SK-N-SH (cell line): ENCODE results near the gene TUBA8. TPM values are rescaled to one million over a fixed set of nuclear protein-coding genes. Genes with fewer than 3 reads are reported as not detected.
A peak's percentile ranks its signal among the peaks of the same experiment; 100 is the strongest.

Experiments
- CTCF ChIA-PET: fragments of 300-600, 350-600 bp; formaldehyde crosslinking; extraction: SDS; loops from one replicate; lab custom pipeline; 2021; lab: Yijun Ruan, JAX
- POLR2A ChIA-PET: fragments of 350-600 bp; sonication (Branson Sonifier 250); formaldehyde crosslinking; extraction: SDS; loops from one replicate; lab custom pipeline; 2020; ENCODE audit warnings: antibody characterized with exemption, inconsistent platforms; lab: Yijun Ruan, JAX
- DNase-seq: peaks from one replicate; pipeline ENCODE4 v3.0.0; 2012
- H2AFZ ChIP-seq: fragments of 200-600 bp; sonication (generic); 2 replicates; pipeline ENCODE4 v1.8.1; 2016; ENCODE audit warnings: antibody characterized with exemption, mild to moderate bottlenecking, low read depth
- H3F3A ChIP-seq: fragments of 200-600 bp; sonication (generic); replicated peaks from 2 replicates; pipeline ENCODE3; 2016; ENCODE audit warnings: antibody characterized with exemption, mild to moderate bottlenecking; ENCODE audit not compliant: insufficient read depth
- H3K27ac ChIP-seq, 2 experiments: fragments of 200-500 bp in 1 of 2; fragments of 200-600 bp in 1 of 2; sonication (Bioruptor generic) in 1 of 2; sonication (generic), shearing (Covaris generic) in 1 of 2; 2 replicates each; pipeline versions ENCODE4 v1.5.1 to v1.6.1; 2014 to 2016; ENCODE audit warnings: low read depth in 2 of 2, inconsistent platforms in 1 of 2, low read length in 1 of 2, mild to moderate bottlenecking in 1 of 2, mixed read lengths in 1 of 2
- H3K27me3 ChIP-seq: fragments of 200-600 bp; sonication (generic), shearing (Covaris generic); 2 replicates; pipeline ENCODE4 v1.6.1; 2016; ENCODE audit warnings: mixed run types; ENCODE audit not compliant: insufficient read depth
- H3K36me3 ChIP-seq, 2 experiments: fragments of 200-500 bp in 1 of 2; fragments of 200-600 bp in 1 of 2; sonication (Bioruptor generic) in 1 of 2; sonication (generic) in 1 of 2; replicated peaks in 1 of 2; 2 replicates each; pipeline versions ENCODE3 to v1.5.1; 2014 to 2016; ENCODE audit warnings: low read length in 1 of 2, mild to moderate bottlenecking in 1 of 2; ENCODE audit not compliant: insufficient read depth in 2 of 2, control insufficient read depth in 1 of 2
- H3K4me1 ChIP-seq, 2 experiments: fragments of 200-500 bp in 1 of 2; fragments of 200-600 bp in 1 of 2; sonication (Bioruptor generic) in 1 of 2; sonication (generic), shearing (Covaris generic) in 1 of 2; 2 replicates each; pipeline versions ENCODE4 v1.5.1 to v1.6.1; 2014 to 2016; ENCODE audit warnings: low read depth in 1 of 2, low read length in 1 of 2, mixed run types in 1 of 2; ENCODE audit not compliant: insufficient read depth in 2 of 2, control insufficient read depth in 1 of 2
- H3K4me2 ChIP-seq: fragments of 200-600 bp; sonication (generic), shearing (Covaris generic); 2 replicates; pipeline ENCODE4 v1.6.1; 2017; ENCODE audit warnings: mixed run types
- H3K4me3 ChIP-seq, 2 experiments: fragments of 200-500 bp in 1 of 2; fragments of 200-600 bp in 1 of 2; sonication (Bioruptor generic) in 1 of 2; sonication (generic), shearing (Covaris generic) in 1 of 2; 2 replicates each; pipeline versions ENCODE4 v1.5.1 to v1.8.1; 2014 to 2016; ENCODE audit warnings: low read depth in 2 of 2, inconsistent platforms in 1 of 2, low read length in 1 of 2, mild to moderate bottlenecking in 1 of 2, mixed read lengths in 1 of 2, moderate library complexity in 1 of 2
- H3K79me2 ChIP-seq: fragments of 200-600 bp; sonication (generic); 2 replicates; pipeline ENCODE4 v1.8.1; 2017; ENCODE audit warnings: mild to moderate bottlenecking; ENCODE audit not compliant: insufficient read depth
- H3K9ac ChIP-seq: fragments of 200-600 bp; sonication (generic); 2 replicates; pipeline ENCODE4 v1.6.1; 2017; ENCODE audit warnings: mixed run types
- H3K9me2 ChIP-seq: fragments of 200-600 bp; sonication (generic); 2 replicates; pipeline ENCODE4 v1.6.1; 2017; ENCODE audit warnings: mixed run types
- H3K9me3 ChIP-seq: fragments of 200-600 bp; sonication (generic); 2 replicates; pipeline ENCODE4 v1.6.1; 2017; ENCODE audit warnings: mixed run types, mild to moderate bottlenecking, moderate library complexity
- H4K20me1 ChIP-seq: fragments of 200-600 bp; sonication (generic); 2 replicates; pipeline ENCODE4 v1.6.1; 2017; ENCODE audit warnings: mild to moderate bottlenecking, mixed run types; ENCODE audit not compliant: insufficient read depth
- CHD2 ChIP-seq: fragments of 150-350 bp; IDR thresholded peaks from 2 replicates; pipeline ENCODE4 v1.6.1; 2018; ENCODE audit warnings: low read length; ENCODE audit not compliant: partially characterized antibody
- ELF1 ChIP-seq: IDR thresholded peaks from 2 replicates; pipeline ENCODE4 v1.4.0; 2012
- EP300 ChIP-seq, 2 experiments: IDR thresholded peaks; 2 replicates each; pipeline versions ENCODE4 v1.4.0 to v1.6.1; 2012; ENCODE audit warnings: borderline replicate concordance in 1 of 2, low read depth in 1 of 2, low read length in 1 of 2
- EZH2phosphoT487 ChIP-seq: fragments of 200-600 bp; sonication (generic); IDR thresholded peaks from 2 replicates; pipeline ENCODE4 v1.6.1; 2017; ENCODE audit warnings: low read depth, mixed run types, mild to moderate bottlenecking, antibody characterized with exemption, moderate library complexity, borderline replicate concordance
- FOXM1 ChIP-seq: IDR thresholded peaks from 2 replicates; pipeline ENCODE4 v1.4.0; 2012; ENCODE audit warnings: low read depth, mild to moderate bottlenecking
- GABPA ChIP-seq: IDR thresholded peaks from 2 replicates; pipeline ENCODE4 v1.4.0; 2012; ENCODE audit warnings: low read depth, mild to moderate bottlenecking
- MXI1 ChIP-seq: IDR thresholded peaks from 2 replicates; pipeline ENCODE4 v1.6.1; 2012; ENCODE audit warnings: mild to moderate bottlenecking, low read depth, low read length, improper control_type of control experiment
- NFIC ChIP-seq: IDR thresholded peaks from 2 replicates; pipeline ENCODE4 v1.4.0; 2012; ENCODE audit warnings: borderline replicate concordance
- NRF1 ChIP-seq: IDR thresholded peaks from 2 replicates; pipeline ENCODE4 v1.6.1; 2012; ENCODE audit warnings: low read depth, mild to moderate bottlenecking, low read length
- POLR2AphosphoS5 ChIP-seq: IDR thresholded peaks from 2 replicates; pipeline ENCODE4 v1.6.1; 2012; ENCODE audit warnings: low read depth, low read length
- RAD21 ChIP-seq: IDR thresholded peaks from 2 replicates; pipeline ENCODE4 v1.6.1; 2012; ENCODE audit warnings: mild to moderate bottlenecking, low read length
- RFX5 ChIP-seq: IDR thresholded peaks from 2 replicates; pipeline ENCODE4 v1.6.1; 2012; ENCODE audit warnings: mild to moderate bottlenecking, improper control_type of control experiment, low read length
- RXRA ChIP-seq: IDR thresholded peaks from 2 replicates; pipeline ENCODE4 v1.4.0; 2012; ENCODE audit warnings: low read depth, mild to moderate bottlenecking, borderline replicate concordance
- SMC3 ChIP-seq: IDR thresholded peaks from 2 replicates; pipeline ENCODE4 v1.6.1; 2012; ENCODE audit warnings: low read depth, low read length, improper control_type of control experiment
- TCF12 ChIP-seq: IDR thresholded peaks from 2 replicates; pipeline ENCODE4 v1.4.0; 2012
- TEAD4 ChIP-seq: IDR thresholded peaks from 2 replicates; pipeline ENCODE4 v1.4.0; 2012; ENCODE audit warnings: mild to moderate bottlenecking, borderline replicate concordance; ENCODE audit not compliant: insufficient read depth
- WGBS: methylation state at CpG from one replicate; pipeline ENCODE4 v1.1.6; 2017; ENCODE audit warnings: low lambda C conversion rate; 5-methylcytosine and 5-hydroxymethylcytosine counted together
- polyA plus RNA-seq, 3 experiments: library from polyadenylated mRNA; depleted of rRNA; stranded (reverse); fragments of >200 nt; gene quantifications; 2 replicates each; pipeline ENCODE4 v1.2.3, GENCODE V29; 2012
- TF ChIP-seq, protein P1 (sequence below): IDR thresholded peaks from 2 replicates; pipeline ENCODE4 v1.4.0; 2012; ENCODE audit warnings: low read depth
- TF ChIP-seq, protein P2 (sequence below): fragments of 200-600 bp; sonication (generic); IDR thresholded peaks from 2 replicates; pipeline ENCODE4 v1.6.1; 2017; ENCODE audit warnings: antibody characterized with exemption, mild to moderate bottlenecking, moderate library complexity
- TF ChIP-seq, protein P3 (sequence below): IDR thresholded peaks from 2 replicates; pipeline ENCODE4 v1.4.0; 2012; ENCODE audit warnings: low read depth, borderline replicate concordance
- TF ChIP-seq, protein P4 (sequence below): IDR thresholded peaks from 2 replicates; pipeline ENCODE4 v1.4.0; 2012; ENCODE audit warnings: low read depth, borderline replicate concordance
- TF ChIP-seq, protein P5 (sequence below): fragments of 150-350 bp; IDR thresholded peaks from 2 replicates; pipeline ENCODE4 v1.6.1; 2017; ENCODE audit warnings: antibody characterized with exemption, low read length, low read depth, borderline replicate concordance
- TF ChIP-seq, protein P6 (sequence below): IDR thresholded peaks from 2 replicates; pipeline ENCODE4; 2012

Gene TUBA8
- polyA plus RNA-seq, 1 of the 3 experiments (the other 2 are of a cell fraction), result 1.7 TPM

DNA sequence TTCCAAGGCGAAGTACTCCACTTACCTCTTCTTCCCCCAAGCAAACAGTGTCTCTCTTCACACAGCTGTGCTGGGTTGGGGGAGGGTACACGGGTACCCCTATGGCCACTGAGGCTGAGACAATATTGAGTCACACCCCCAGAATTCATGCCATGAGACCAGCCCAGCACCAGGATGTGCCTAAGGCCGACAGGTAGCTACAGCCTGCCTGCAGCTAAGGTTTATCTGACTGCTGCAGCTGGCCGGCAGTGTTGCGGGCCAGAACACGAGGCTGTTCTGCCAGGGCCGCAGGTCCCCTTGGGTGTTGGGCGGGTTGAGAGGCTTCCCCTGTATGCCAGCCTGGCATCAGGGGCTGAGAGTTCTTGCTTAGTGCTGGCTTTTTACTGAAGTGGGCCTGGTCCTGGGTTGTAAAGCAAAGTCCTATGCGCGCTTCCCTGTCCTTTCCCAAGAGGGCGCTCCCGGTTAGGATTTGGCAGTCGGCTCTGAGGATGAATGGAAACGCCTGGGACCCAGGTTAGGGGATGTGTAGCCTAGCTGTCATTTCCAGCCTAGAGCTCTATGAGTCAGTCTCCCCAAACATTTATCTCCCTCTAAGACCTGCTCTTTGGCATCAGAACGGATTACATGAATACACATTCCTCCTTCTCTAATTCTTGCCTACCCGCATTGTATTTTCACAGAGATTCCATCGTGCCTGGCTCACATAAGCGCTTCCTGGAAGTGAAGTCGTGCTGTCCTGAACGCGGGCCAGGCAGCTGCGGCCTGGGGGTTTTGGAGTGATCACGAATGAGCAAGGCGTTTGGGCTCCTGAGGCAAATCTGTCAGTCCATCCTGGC, 46.5 kb downstream of the TUBA8 start:
- Histone ChIP-seq H2AFZ (no peak overlapping the region; the same call in 1 of the 2 replicates), H3K4me1 (peaks cover 0 to 3% of the 10 kb centered on the region in 2 experiments; a peak in 1 of 4 replicates), H3K9me2 (no peaks in the 10 kb centered on the region), H3K4me3 (peak overlapping the region in 1 of 2 experiments; percentile 0; a peak in 1 of 4 replicates), H3F3A (peaks cover 12% of the 10 kb centered on the region), H3K27ac (peak overlapping the region in 1 of 2 experiments; percentile 43; a peak in 1 of 4 replicates), H3K36me3 (no peaks in the 10 kb centered on the region), H3K4me2 (peak overlapping the region; percentile 42), H3K27me3 (no peaks in the 10 kb centered on the region), H3K79me2 (no peaks in the 10 kb centered on the region), H3K9ac (no peak overlapping the region), H4K20me1 (no peaks in the 10 kb centered on the region), H3K9me3 (no peaks in the 10 kb centered on the region)
- ChIA-PET POLR2A (no interaction called here), CTCF (interaction anchor here (0.6 to 1.5 kb wide), 5 partner anchors 12 to 81 kb away, joined by 3 to 7 read pairs (median 3); no protein-coding TSS in a partner anchor)
- 38% methylated on average over 20 of the region's 24 CpGs for WGBS
- peak; percentile 83 for DNase-seq
- TF ChIP-seq, protein P1, sequence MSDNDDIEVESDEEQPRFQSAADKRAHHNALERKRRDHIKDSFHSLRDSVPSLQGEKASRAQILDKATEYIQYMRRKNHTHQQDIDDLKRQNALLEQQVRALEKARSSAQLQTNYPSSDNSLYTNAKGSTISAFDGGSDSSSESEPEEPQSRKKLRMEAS, result no peak
- TF ChIP-seq CHD2, result no peak
- TF ChIP-seq, protein P2, sequence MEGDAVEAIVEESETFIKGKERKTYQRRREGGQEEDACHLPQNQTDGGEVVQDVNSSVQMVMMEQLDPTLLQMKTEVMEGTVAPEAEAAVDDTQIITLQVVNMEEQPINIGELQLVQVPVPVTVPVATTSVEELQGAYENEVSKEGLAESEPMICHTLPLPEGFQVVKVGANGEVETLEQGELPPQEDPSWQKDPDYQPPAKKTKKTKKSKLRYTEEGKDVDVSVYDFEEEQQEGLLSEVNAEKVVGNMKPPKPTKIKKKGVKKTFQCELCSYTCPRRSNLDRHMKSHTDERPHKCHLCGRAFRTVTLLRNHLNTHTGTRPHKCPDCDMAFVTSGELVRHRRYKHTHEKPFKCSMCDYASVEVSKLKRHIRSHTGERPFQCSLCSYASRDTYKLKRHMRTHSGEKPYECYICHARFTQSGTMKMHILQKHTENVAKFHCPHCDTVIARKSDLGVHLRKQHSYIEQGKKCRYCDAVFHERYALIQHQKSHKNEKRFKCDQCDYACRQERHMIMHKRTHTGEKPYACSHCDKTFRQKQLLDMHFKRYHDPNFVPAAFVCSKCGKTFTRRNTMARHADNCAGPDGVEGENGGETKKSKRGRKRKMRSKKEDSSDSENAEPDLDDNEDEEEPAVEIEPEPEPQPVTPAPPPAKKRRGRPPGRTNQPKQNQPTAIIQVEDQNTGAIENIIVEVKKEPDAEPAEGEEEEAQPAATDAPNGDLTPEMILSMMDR, result peak; percentile 85
- no peak for TF ChIP-seq POLR2AphosphoS5
- TF ChIP-seq EZH2phosphoT487, result no peak
- TF ChIP-seq, protein P3, sequence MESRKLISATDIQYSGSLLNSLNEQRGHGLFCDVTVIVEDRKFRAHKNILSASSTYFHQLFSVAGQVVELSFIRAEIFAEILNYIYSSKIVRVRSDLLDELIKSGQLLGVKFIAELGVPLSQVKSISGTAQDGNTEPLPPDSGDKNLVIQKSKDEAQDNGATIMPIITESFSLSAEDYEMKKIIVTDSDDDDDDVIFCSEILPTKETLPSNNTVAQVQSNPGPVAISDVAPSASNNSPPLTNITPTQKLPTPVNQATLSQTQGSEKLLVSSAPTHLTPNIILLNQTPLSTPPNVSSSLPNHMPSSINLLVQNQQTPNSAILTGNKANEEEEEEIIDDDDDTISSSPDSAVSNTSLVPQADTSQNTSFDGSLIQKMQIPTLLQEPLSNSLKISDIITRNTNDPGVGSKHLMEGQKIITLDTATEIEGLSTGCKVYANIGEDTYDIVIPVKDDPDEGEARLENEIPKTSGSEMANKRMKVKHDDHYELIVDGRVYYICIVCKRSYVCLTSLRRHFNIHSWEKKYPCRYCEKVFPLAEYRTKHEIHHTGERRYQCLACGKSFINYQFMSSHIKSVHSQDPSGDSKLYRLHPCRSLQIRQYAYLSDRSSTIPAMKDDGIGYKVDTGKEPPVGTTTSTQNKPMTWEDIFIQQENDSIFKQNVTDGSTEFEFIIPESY, result no peak
- TF ChIP-seq RFX5, result no peak
- TF ChIP-seq SMC3, result peak; percentile 56; the same call in 1 of the 2 replicates
- TF ChIP-seq NFIC, result no peak; the same call in 1 of the 2 replicates
- no peak for TF ChIP-seq FOXM1
- 0 out of 2 replicates have a peak, but pooled peaks have one; percentile 9 for TF ChIP-seq TCF12
- TF ChIP-seq EP300 (IDR thresholded peaks at IDR 0.05; ENCODE audit: borderline replicate concordance in 1 of 2, low read depth in 1 of 2, low read length in 1 of 2), result no peak
- TF ChIP-seq TEAD4, result no peak
- TF ChIP-seq ELF1, result no peak
- TF ChIP-seq RAD21, result peak; percentile 88
- TF ChIP-seq RXRA, result no peak
- no peak for TF ChIP-seq GABPA
- TF ChIP-seq, protein P4, sequence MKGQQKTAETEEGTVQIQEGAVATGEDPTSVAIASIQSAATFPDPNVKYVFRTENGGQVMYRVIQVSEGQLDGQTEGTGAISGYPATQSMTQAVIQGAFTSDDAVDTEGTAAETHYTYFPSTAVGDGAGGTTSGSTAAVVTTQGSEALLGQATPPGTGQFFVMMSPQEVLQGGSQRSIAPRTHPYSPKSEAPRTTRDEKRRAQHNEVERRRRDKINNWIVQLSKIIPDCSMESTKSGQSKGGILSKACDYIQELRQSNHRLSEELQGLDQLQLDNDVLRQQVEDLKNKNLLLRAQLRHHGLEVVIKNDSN, result no peak
- TF ChIP-seq, protein P5, sequence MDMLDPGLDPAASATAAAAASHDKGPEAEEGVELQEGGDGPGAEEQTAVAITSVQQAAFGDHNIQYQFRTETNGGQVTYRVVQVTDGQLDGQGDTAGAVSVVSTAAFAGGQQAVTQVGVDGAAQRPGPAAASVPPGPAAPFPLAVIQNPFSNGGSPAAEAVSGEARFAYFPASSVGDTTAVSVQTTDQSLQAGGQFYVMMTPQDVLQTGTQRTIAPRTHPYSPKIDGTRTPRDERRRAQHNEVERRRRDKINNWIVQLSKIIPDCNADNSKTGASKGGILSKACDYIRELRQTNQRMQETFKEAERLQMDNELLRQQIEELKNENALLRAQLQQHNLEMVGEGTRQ, result no peak
- TF ChIP-seq, protein P6, sequence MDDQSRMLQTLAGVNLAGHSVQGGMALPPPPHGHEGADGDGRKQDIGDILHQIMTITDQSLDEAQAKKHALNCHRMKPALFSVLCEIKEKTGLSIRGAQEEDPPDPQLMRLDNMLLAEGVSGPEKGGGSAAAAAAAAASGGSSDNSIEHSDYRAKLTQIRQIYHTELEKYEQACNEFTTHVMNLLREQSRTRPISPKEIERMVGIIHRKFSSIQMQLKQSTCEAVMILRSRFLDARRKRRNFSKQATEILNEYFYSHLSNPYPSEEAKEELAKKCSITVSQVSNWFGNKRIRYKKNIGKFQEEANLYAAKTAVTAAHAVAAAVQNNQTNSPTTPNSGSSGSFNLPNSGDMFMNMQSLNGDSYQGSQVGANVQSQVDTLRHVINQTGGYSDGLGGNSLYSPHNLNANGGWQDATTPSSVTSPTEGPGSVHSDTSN, result peak; percentile 28; the same call in 1 of the 2 replicates
- TF ChIP-seq MXI1, result no peak
- no peak for TF ChIP-seq NRF1
